Measurements from ENCODE around the gene HYOU1. TPM values are rescaled to one million over a fixed set of nuclear protein-coding genes. Genes with fewer than 3 reads are reported as not detected.
"Not testable (repeated sequence)": the region's sequence is repeated elsewhere in the genome, so short reads cannot be mapped to it uniquely, and the experiment has no call there.

The HYOU1 gene
- total and polyA plus RNA-seq, 2 donors from 2014 or later = 69.0 to 187 TPM

- no peak overlapping the region for H3K9ac ChIP-seq (ENCODE audit: low read length in 3 of 3)
- H3K4me3 ChIP-seq (ENCODE audit: low read length in 3 of 3) = no peak overlapping the region
- H3K27me3 ChIP-seq (ENCODE audit: control insufficient read depth, insufficient read depth, low read length) = no peaks in the 10 kb centered on the region
- TF ChIP-seq CTCF (IDR thresholded peaks at IDR 0.05; ENCODE audit: borderline replicate concordance, extremely low read depth, insufficient read depth) = no peak
- no peaks in the 10 kb centered on the region for H3K9me3 ChIP-seq (ENCODE audit: control insufficient read depth in 2 of 3, insufficient read depth in 1 of 3, low read length in 3 of 3)
- intact Hi-C loops (cut with DNase I) = no loop called here
- H3K27ac ChIP-seq (ENCODE audit: low read depth in 2 of 2, low read length in 2 of 2) = no peak overlapping the region
- H3K36me3 ChIP-seq (ENCODE audit: control insufficient read depth in 2 of 3, insufficient read depth in 3 of 3, low read length in 3 of 3) = peaks cover 0 to 36% (median 30%) of the 10 kb centered on the region in 3 donors
- FAIRE-seq = no peak
- H3K4me1 ChIP-seq (ENCODE audit: control insufficient read depth in 2 of 3, insufficient read depth in 2 of 3, low read depth in 1 of 3, low read length in 3 of 3) = no peaks in the 10 kb centered on the region
- peak in 1 of 5 donors; percentile 20 for DNase-seq
Observed at GRCh38 chr11:119044708-119045107, 12.3 kb downstream of the HYOU1 start.

- Histone ChIP-seq H3K36me3 (ENCODE audit: control insufficient read depth in 2 of 3, insufficient read depth in 3 of 3, low read length in 3 of 3) (peaks cover 0 to 19% (median 13%) of the 10 kb centered on the region in 3 donors), H3K9me3 (ENCODE audit: control insufficient read depth in 2 of 3, insufficient read depth in 1 of 3, low read length in 3 of 3) (no peaks in the 10 kb centered on the region), H3K4me1 (ENCODE audit: control insufficient read depth in 2 of 3, insufficient read depth in 2 of 3, low read depth in 1 of 3, low read length in 3 of 3) (no peaks in the 10 kb centered on the region), H3K27me3 (ENCODE audit: control insufficient read depth, insufficient read depth, low read length) (no peaks in the 10 kb centered on the region), H3K4me3 (ENCODE audit: low read length in 3 of 3) (no peak overlapping the region), H3K9ac (ENCODE audit: low read length in 3 of 3) (no peak overlapping the region), H3K27ac (ENCODE audit: low read depth in 2 of 2, low read length in 2 of 2) (no peak overlapping the region)
- intact Hi-C loops (cut with DNase I) = no loop called here
- peak in 1 of 5 donors; percentile 13 for DNase-seq
- no peak for FAIRE-seq
- TF ChIP-seq CTCF (IDR thresholded peaks at IDR 0.05; ENCODE audit: borderline replicate concordance, extremely low read depth, insufficient read depth) = no peak
Observed at GRCh38 chr11:119042927-119043326, 14.1 kb downstream of the HYOU1 start.

GRCh38 chr11:119041821-119042514 is 15.0 kb downstream of the HYOU1 start:
- Histone ChIP-seq H3K27ac (ENCODE audit: low read depth in 2 of 2, low read length in 2 of 2) (no peak overlapping the region), H3K9ac (ENCODE audit: low read length in 3 of 3) (no peak overlapping the region), H3K4me1 (ENCODE audit: control insufficient read depth in 2 of 3, insufficient read depth in 2 of 3, low read depth in 1 of 3, low read length in 3 of 3) (no peaks in the 10 kb centered on the region), H3K4me3 (ENCODE audit: low read length in 3 of 3) (no peak overlapping the region), H3K9me3 (ENCODE audit: control insufficient read depth in 2 of 3, insufficient read depth in 1 of 3, low read length in 3 of 3) (no peaks in the 10 kb centered on the region), H3K27me3 (ENCODE audit: control insufficient read depth, insufficient read depth, low read length) (no peaks in the 10 kb centered on the region), H3K36me3 (ENCODE audit: control insufficient read depth in 2 of 3, insufficient read depth in 3 of 3, low read length in 3 of 3) (peaks cover 0 to 11% (median 11%) of the 10 kb centered on the region in 3 donors)
- intact Hi-C loops (cut with DNase I) = no loop called here
- FAIRE-seq = no peak
- no peak for DNase-seq
- no peak for TF ChIP-seq CTCF (IDR thresholded peaks at IDR 0.05; ENCODE audit: borderline replicate concordance, extremely low read depth, insufficient read depth)

GRCh38 chr11:119039471-119039870 is 17.5 kb downstream of the HYOU1 start:
- intact Hi-C loops (cut with DNase I); FAIRE-seq; H3K27ac ChIP-seq (ENCODE audit: low read depth in 2 of 2, low read length in 2 of 2): not testable (repeated sequence)

More at GRCh38 chr11:119039471-119039870, 17.5 kb downstream of the HYOU1 start:
- H3K36me3 ChIP-seq (ENCODE audit: control insufficient read depth in 2 of 3, insufficient read depth in 3 of 3, low read length in 3 of 3); H3K9ac ChIP-seq (ENCODE audit: low read length in 3 of 3); H3K4me1 ChIP-seq (ENCODE audit: control insufficient read depth in 2 of 3, insufficient read depth in 2 of 3, low read depth in 1 of 3, low read length in 3 of 3); H3K9me3 ChIP-seq (ENCODE audit: control insufficient read depth in 2 of 3, insufficient read depth in 1 of 3, low read length in 3 of 3); H3K27me3 ChIP-seq (ENCODE audit: control insufficient read depth, insufficient read depth, low read length); H3K4me3 ChIP-seq (ENCODE audit: low read length in 3 of 3): not testable (repeated sequence)
- peak in 1 of 5 donors; percentile 8 for DNase-seq
